Muscle layer of duodenum (tissue), 2 donors: ENCODE measurements around the gene ZNF385C.

ENCODE experiments used
- H3K27ac ChIP-seq: one replicate; pipeline ENCODE4 v1.7.0; 2013; ENCODE audit warnings: mild to moderate bottlenecking, low read length
- H3K27me3 ChIP-seq: one replicate; pipeline ENCODE4 v1.7.0; 2013; ENCODE audit warnings: low read depth, mild to moderate bottlenecking, control low read depth, low read length
- H3K36me3 ChIP-seq, 2 donors: one replicate each; pipeline ENCODE4 v1.7.0; 2013; ENCODE audit warnings: low read length in 2 of 2, control low read depth in 1 of 2, mild to moderate bottlenecking in 1 of 2; ENCODE audit not compliant: insufficient read depth in 2 of 2, control insufficient read depth in 1 of 2
- H3K4me1 ChIP-seq, 2 donors: one replicate each; pipeline ENCODE4 v1.7.0; 2013; ENCODE audit warnings: low read length in 2 of 2, mild to moderate bottlenecking in 2 of 2, control low read depth in 1 of 2, moderate library complexity in 1 of 2; ENCODE audit not compliant: insufficient read depth in 2 of 2, control insufficient read depth in 1 of 2
- H3K4me3 ChIP-seq, 2 donors: one replicate each; pipeline ENCODE4 v1.7.0; 2013; ENCODE audit warnings: low read length in 2 of 2, low read depth in 1 of 2, mild to moderate bottlenecking in 1 of 2
- H3K9me3 ChIP-seq, 2 donors: one replicate each; pipeline ENCODE4 v1.7.0; 2013; ENCODE audit warnings: low read length in 2 of 2, control low read depth in 1 of 2, mild to moderate bottlenecking in 1 of 2; ENCODE audit not compliant: control insufficient read depth in 1 of 2
- donor health status: healthy.

ZNF385C gene

GRCh38 chr17:42087736-42088705, 10.3 kb downstream of the ZNF385C start:
- no peaks in the 10 kb centered on the region for H3K36me3 ChIP-seq
- H3K27me3 ChIP-seq, result peaks cover 5% of the 10 kb centered on the region
- no peaks in the 10 kb centered on the region for H3K9me3 ChIP-seq
- H3K4me3 ChIP-seq, result no peak overlapping the region
- H3K4me1 ChIP-seq, result no peaks in the 10 kb centered on the region
- no peak overlapping the region for H3K27ac ChIP-seq

GRCh38 chr17:42087042-42087701, 11.1 kb downstream of the ZNF385C start:
- Histone ChIP-seq H3K36me3 (no peaks in the 10 kb centered on the region), H3K9me3 (no peaks in the 10 kb centered on the region), H3K27me3 (peaks cover 5% of the 10 kb centered on the region), H3K4me1 (no peaks in the 10 kb centered on the region), H3K27ac (no peak overlapping the region), H3K4me3 (no peak overlapping the region)

DNA sequence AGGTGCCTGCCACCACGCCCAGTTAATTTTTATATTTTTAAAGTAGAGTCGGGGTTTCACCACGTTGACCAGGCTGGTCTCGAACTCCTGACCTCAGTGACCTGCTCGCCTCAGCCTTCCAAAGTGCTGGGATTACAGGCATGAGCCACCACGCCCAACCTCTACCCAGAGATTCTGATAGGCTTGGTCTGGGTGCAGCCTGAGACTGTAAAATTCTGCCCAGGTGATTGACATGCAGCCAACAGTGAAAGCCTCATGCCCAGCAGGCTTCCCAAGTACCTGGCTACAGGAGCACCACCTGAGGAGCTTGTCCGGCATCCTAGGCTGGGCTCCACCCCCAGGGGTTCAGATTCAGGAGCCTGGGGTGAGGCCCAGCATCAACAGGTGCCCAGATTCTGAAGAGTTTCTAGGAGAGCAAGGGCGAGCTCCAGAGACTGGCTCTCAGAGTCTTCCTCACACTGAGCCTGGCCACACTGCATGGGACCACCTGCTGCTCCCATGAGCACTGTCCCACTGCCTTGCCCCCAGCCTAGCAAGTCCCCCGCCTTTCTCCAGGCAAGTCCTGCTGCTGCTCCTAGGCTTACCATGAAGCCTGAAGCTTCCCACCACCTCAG, 16.6 kb downstream of the ZNF385C start:
- Histone ChIP-seq H3K27me3 (no peaks in the 10 kb centered on the region), H3K4me3 (no peak overlapping the region), H3K27ac (no peak overlapping the region), H3K9me3 (no peaks in the 10 kb centered on the region), H3K4me1 (no peaks in the 10 kb centered on the region), H3K36me3 (no peaks in the 10 kb centered on the region)

- H3K4me1 ChIP-seq, result no peaks in the 10 kb centered on the region
- no peak overlapping the region for H3K4me3 ChIP-seq
Measured at GRCh38 chr17:42079541-42079940, 18.7 kb downstream of the ZNF385C start.

GRCh38 chr17:42078396-42079043, 19.8 kb downstream of the ZNF385C start:
- H3K9me3 ChIP-seq, result no peaks in the 10 kb centered on the region
- H3K4me1 ChIP-seq, result no peaks in the 10 kb centered on the region
- no peaks in the 10 kb centered on the region for H3K27me3 ChIP-seq
- no peak overlapping the region for H3K4me3 ChIP-seq
- H3K27ac ChIP-seq, result no peak overlapping the region
- H3K36me3 ChIP-seq, result no peaks in the 10 kb centered on the region

More at GRCh38 chr17:42079541-42079940, 18.7 kb downstream of the ZNF385C start:
- Histone ChIP-seq H3K27me3 (no peaks in the 10 kb centered on the region), H3K27ac (no peak overlapping the region), H3K36me3 (no peaks in the 10 kb centered on the region), H3K9me3 (no peaks in the 10 kb centered on the region)

GRCh38 chr17:42077755-42078154, 20.5 kb downstream of the ZNF385C start:
- Histone ChIP-seq H3K36me3 (no peaks in the 10 kb centered on the region), H3K9me3 (no peaks in the 10 kb centered on the region), H3K27ac (no peak overlapping the region), H3K4me1 (peaks cover 0 to 3% of the 10 kb centered on the region in 2 donors), H3K27me3 (peaks cover 2% of the 10 kb centered on the region), H3K4me3 (no peak overlapping the region)

- H3K4me1 ChIP-seq, result peaks cover 0 to 10% of the 10 kb centered on the region in 2 donors
- H3K36me3 ChIP-seq, result no peaks in the 10 kb centered on the region
- peaks cover 9% of the 10 kb centered on the region for H3K27me3 ChIP-seq
- no peak overlapping the region for H3K27ac ChIP-seq
- no peak overlapping the region for H3K4me3 ChIP-seq
- no peaks in the 10 kb centered on the region for H3K9me3 ChIP-seq
Measured at GRCh38 chr17:42076797-42077559, 21.3 kb downstream of the ZNF385C start.

GRCh38 chr17:42075789-42076188, 22.5 kb downstream of the ZNF385C start:
- Histone ChIP-seq H3K4me1 (peaks cover 0 to 17% of the 10 kb centered on the region in 2 donors), H3K27ac (no peak overlapping the region), H3K36me3 (no peaks in the 10 kb centered on the region), H3K4me3 (no peak overlapping the region), H3K27me3 (peaks cover 17% of the 10 kb centered on the region), H3K9me3 (no peaks in the 10 kb centered on the region)

DNA sequence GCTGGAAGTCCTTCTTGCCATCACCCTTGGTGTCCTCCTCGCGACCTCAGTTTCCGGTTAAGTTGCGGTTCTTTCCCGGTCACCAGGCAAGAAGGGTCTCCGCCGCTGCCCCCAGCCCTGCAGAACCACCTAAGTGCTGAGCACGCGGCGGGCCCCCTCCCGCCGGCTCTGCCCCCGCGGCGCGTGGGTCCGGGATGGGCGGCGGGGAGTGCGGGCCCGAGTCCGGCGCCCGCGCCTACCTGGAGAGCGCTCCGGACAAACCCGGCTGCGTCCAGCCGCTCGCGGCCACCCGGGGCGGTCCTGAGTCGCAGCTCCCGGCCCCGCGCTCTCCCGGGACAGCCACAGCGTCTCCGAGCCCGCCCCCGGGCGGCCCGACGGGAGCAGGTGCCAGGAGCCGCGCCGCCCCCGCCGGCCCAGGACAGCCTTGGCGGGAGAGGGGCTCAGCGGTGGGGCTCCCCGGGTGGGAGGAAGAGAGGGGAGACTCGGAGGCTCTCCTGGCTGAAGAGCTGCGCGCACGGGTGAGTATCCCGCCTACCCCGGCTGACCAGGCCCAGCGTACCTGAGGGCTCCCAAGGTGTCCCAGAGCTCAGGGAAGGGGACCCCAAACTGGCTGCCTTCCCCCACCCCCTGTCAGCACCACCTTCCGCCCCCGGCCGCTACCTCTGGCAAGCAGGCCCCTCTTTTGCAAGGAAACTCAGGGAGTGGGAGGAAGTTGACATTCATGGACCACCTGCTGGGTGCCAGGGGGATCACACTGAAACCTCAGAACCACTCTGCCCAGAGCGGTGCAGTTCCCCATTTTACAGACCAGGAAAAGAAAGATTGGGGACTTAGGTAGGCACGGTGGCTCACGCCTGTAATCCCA, 25.7 kb downstream of the ZNF385C start:
- Histone ChIP-seq H3K4me1 (peaks cover 0 to 17% of the 10 kb centered on the region in 2 donors), H3K9me3 (no peaks in the 10 kb centered on the region), H3K4me3 (peak overlapping the region in 1 of 2 donors; percentile 44), H3K27ac (no peak overlapping the region), H3K36me3 (no peaks in the 10 kb centered on the region), H3K27me3 (peaks cover 17% of the 10 kb centered on the region)

DNA sequence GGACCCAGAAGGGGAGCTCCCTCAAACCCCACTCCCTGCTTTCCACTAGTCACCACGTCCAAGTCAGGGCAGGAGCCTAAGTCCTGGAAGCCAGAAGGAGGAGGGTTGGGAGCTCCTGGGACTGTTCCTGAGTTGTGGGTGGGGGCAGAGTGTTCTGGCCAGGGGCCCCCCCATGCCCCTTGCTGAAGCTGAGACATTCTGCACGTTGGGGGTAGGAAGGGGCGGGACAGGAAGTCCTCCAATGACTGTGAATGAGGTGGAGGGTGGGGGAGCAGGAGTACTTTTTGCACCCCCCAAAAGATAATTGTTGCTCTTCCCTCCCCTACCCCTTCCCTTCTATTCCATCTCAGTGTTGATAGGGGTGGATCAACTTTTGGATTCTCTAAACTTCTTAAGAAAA, 26.5 kb downstream of the ZNF385C start:
- peaks cover 0 to 17% of the 10 kb centered on the region in 2 donors for H3K4me1 ChIP-seq
- no peaks in the 10 kb centered on the region for H3K9me3 ChIP-seq
- H3K36me3 ChIP-seq, result no peaks in the 10 kb centered on the region
- H3K27ac ChIP-seq, result no peak overlapping the region
- H3K27me3 ChIP-seq, result peaks cover 17% of the 10 kb centered on the region
- peak overlapping the region in 1 of 2 donors; percentile 44 for H3K4me3 ChIP-seq
